Right cardiac atrium (tissue), 5 donors: ENCODE measurements around the gene MSX2. TPM values are rescaled to one million over a fixed set of nuclear protein-coding genes. Genes with fewer than 3 reads are reported as not detected.

Experiments used
- ATAC-seq, 2 donors: fragments of 200-7000 bp; cut with Tn5 transposase; one replicate each; pipeline versions ENCODE4 v1.8.0 to v1.9.1; 2020; ENCODE audit warnings: moderate library complexity in 2 of 2, mild to moderate bottlenecking in 1 of 2
- DNase-seq, 3 donors: peaks; one replicate each; pipeline ENCODE4 v3.0.0-alpha.2; 2020
- H3K27ac ChIP-seq: one replicate; pipeline ENCODE4 v1.5.1; 2013; ENCODE audit warnings: mild to moderate bottlenecking, low read length, control low read depth, moderate library complexity
- H3K27me3 ChIP-seq: one replicate; pipeline ENCODE4 v1.6.1; 2013; ENCODE audit not compliant: control insufficient read depth, insufficient read depth
- H3K4me1 ChIP-seq: one replicate; pipeline ENCODE4 v1.6.1; 2013; ENCODE audit warnings: low read length; ENCODE audit not compliant: control insufficient read depth, insufficient read depth
- H3K4me3 ChIP-seq: one replicate; pipeline ENCODE4 v1.5.1; 2013; ENCODE audit warnings: low read length, control low read depth
- H3K9me3 ChIP-seq: one replicate; pipeline ENCODE4 v1.6.1; 2013; ENCODE audit warnings: low read length; ENCODE audit not compliant: control insufficient read depth
- WGBS: extraction: QIAGEN DNeasy Blood & Tissue Kit; methylation state at CpG from one replicate; pipeline ENCODE4 v1.1.7; 2013; 5-methylcytosine and 5-hydroxymethylcytosine counted together
- intact Hi-C, 4 donors: fragments of 100-400 bp; cut with DNase I; formaldehyde crosslinking; loops; one replicate each; pipeline versions ENCODE4 v1.11.0 to v1.14.0; 2022 to 2023
- polyA plus RNA-seq: library from polyadenylated mRNA; stranded (reverse); fragments of 200-250 nt; gene quantifications from one replicate; pipeline ENCODE4 v1.2.3, GENCODE V29; 2013
- total RNA-seq, 4 donors: library from RNA; stranded (reverse); fragmentation: NEBNext Ultra II Directional; extraction: Animal tissue kit (Norgen Biotek cat#: 25700); gene quantifications; one replicate each; pipeline ENCODE4 v1.2.1, GENCODE V29; 2021
- donor health status: healthy with polysubstance abuse.
- donor health status: DM: no; HTN: yes; CAD: no.
- donor health status: DM: no; HTN: no; CAD: no.
- donor health status: DM: no; HTN: yes; CAD: no; lungs with severe emphysema.
- donor health status: DM: yes; HTN: yes; CAD: no.

The MSX2 gene
- total and polyA plus RNA-seq, 5 donors, result 1.9 to 3.2 (median 2.6) TPM

GRCh38 chr5:174726916-174727793, 2.8 kb downstream of the MSX2 start:
- H3K27me3 ChIP-seq, result peaks cover 3% of the 10 kb centered on the region
- intact Hi-C loops, result no loop called here
- no peaks in the 10 kb centered on the region for H3K4me1 ChIP-seq
- 62% methylated on average over 21 of the region's 21 CpGs for WGBS
- H3K9me3 ChIP-seq, result no peaks in the 10 kb centered on the region
- no peak for DNase-seq
- H3K4me3 ChIP-seq, result no peak overlapping the region
- ATAC-seq, result no peak
- no peak overlapping the region for H3K27ac ChIP-seq

- H3K4me3 ChIP-seq, result no peak overlapping the region
- H3K27me3 ChIP-seq, result peaks cover 3% of the 10 kb centered on the region
- H3K27ac ChIP-seq, result no peak overlapping the region
- intact Hi-C loops, result no loop called here
- no peaks in the 10 kb centered on the region for H3K4me1 ChIP-seq
- no peak for ATAC-seq
- 70% methylated on average over 11 of the region's 11 CpGs for WGBS
- H3K9me3 ChIP-seq, result no peaks in the 10 kb centered on the region
- DNase-seq, result no peak
These were observed 3.7 kb downstream of the MSX2 start for GRCh38 chr5:174727794-174728680.

GRCh38 chr5:174729075-174729680, 4.8 kb downstream of the MSX2 start:
- Histone ChIP-seq H3K4me1 (no peaks in the 10 kb centered on the region), H3K9me3 (no peaks in the 10 kb centered on the region), H3K27me3 (peaks cover 3% of the 10 kb centered on the region), H3K27ac (no peak overlapping the region), H3K4me3 (no peak overlapping the region)
- DNase-seq (no peak), ATAC-seq (no peak)
- intact Hi-C loops, result no loop called here
- 84% methylated on average over 18 of the region's 18 CpGs for WGBS

GRCh38 chr5:174731214-174732035, 7.0 kb downstream of the MSX2 start:
- WGBS, result 14% methylated on average over 45 of the region's 45 CpGs
- H3K4me3 ChIP-seq, result no peak overlapping the region

GRCh38 chr5:174732036-174733020, 7.9 kb downstream of the MSX2 start:
- Histone ChIP-seq H3K27me3 (peaks cover 5% of the 10 kb centered on the region), H3K4me3 (no peak overlapping the region), H3K4me1 (no peaks in the 10 kb centered on the region), H3K9me3 (no peaks in the 10 kb centered on the region), H3K27ac (no peak overlapping the region)
- WGBS, result 14% methylated on average over 62 of the region's 62 CpGs
- intact Hi-C loops, result loop anchor here in 1 of 4 donors (10.0 kb wide), 1 partner anchor 318 kb away; no protein-coding TSS in a partner anchor
- DNase-seq (no peak), ATAC-seq (no peak)

More at GRCh38 chr5:174731214-174732035, 7.0 kb downstream of the MSX2 start:
- H3K9me3 ChIP-seq, result no peaks in the 10 kb centered on the region
- no peak overlapping the region for H3K27ac ChIP-seq
- H3K27me3 ChIP-seq, result peaks cover 5% of the 10 kb centered on the region
- H3K4me1 ChIP-seq, result no peaks in the 10 kb centered on the region
- intact Hi-C loops, result loop anchor here in 1 of 4 donors (10.0 kb wide), 1 partner anchor 317 kb away; no protein-coding TSS in a partner anchor
- no peak for ATAC-seq
- DNase-seq, result no peak

GRCh38 chr5:174733091-174733690, 8.8 kb downstream of the MSX2 start:
- intact Hi-C loops, result loop anchor here in 1 of 4 donors (10.0 kb wide), 1 partner anchor 318 kb away; no protein-coding TSS in a partner anchor
- ATAC-seq, result no peak
- Histone ChIP-seq H3K4me1 (no peaks in the 10 kb centered on the region), H3K27ac (no peak overlapping the region), H3K27me3 (peaks cover 5% of the 10 kb centered on the region), H3K4me3 (no peak overlapping the region), H3K9me3 (no peaks in the 10 kb centered on the region)
- 41% methylated on average over 15 of the region's 15 CpGs for WGBS
- DNase-seq, result no peak

GRCh38 chr5:174733836-174734235, 9.5 kb downstream of the MSX2 start:
- Histone ChIP-seq H3K4me1 (no peaks in the 10 kb centered on the region), H3K9me3 (no peaks in the 10 kb centered on the region), H3K27ac (no peak overlapping the region), H3K4me3 (no peak overlapping the region), H3K27me3 (peaks cover 5% of the 10 kb centered on the region)
- ATAC-seq (no peak), DNase-seq (no peak)
- 44% methylated on average over 3 of the region's 3 CpGs for WGBS
- intact Hi-C loops, result loop anchor here in 1 of 4 donors (10.0 kb wide), 1 partner anchor 319 kb away; no protein-coding TSS in a partner anchor

- intact Hi-C loops, result loop anchor here in 1 of 4 donors (10.0 kb wide), 1 partner anchor 320 kb away; no protein-coding TSS in a partner anchor
- WGBS, result 14% methylated on average over 22 of the region's 22 CpGs
These were observed 10.5 kb downstream of the MSX2 start for GRCh38 chr5:174734571-174735497.

More at GRCh38 chr5:174734571-174735497, 10.5 kb downstream of the MSX2 start:
- no peak for ATAC-seq
- Histone ChIP-seq H3K27me3 (peaks cover 5% of the 10 kb centered on the region), H3K4me1 (no peaks in the 10 kb centered on the region), H3K9me3 (no peaks in the 10 kb centered on the region), H3K27ac (no peak overlapping the region), H3K4me3 (no peak overlapping the region)
- DNase-seq, result no peak
